Liver (tissue), 9 donors: Measurements from ENCODE around the gene POLL. TPM values are rescaled to one million over a fixed set of nuclear protein-coding genes. Genes with fewer than 3 reads are reported as not detected.

Source experiments
- DNase-seq: peaks from one replicate; pipeline ENCODE4 v3.0.0-alpha.2; 2017; ENCODE audit warnings: low spot score
- H3K27ac ChIP-seq, 2 donors: one replicate each; pipeline ENCODE4 v1.7.0; 2013; ENCODE audit warnings: inconsistent platforms in 2 of 2, low read length in 2 of 2, control low read depth in 1 of 2, low read depth in 1 of 2, mild to moderate bottlenecking in 1 of 2
- H3K27me3 ChIP-seq, 4 donors: one replicate each; pipeline versions ENCODE4 v1.6.1 to v1.7.0; 2013; ENCODE audit warnings: low read length in 3 of 4, inconsistent platforms in 1 of 4, mild to moderate bottlenecking in 1 of 4, moderate library complexity in 1 of 4; ENCODE audit not compliant: control insufficient read depth in 4 of 4, insufficient read depth in 4 of 4
- H3K36me3 ChIP-seq, 4 donors: one replicate each; pipeline versions ENCODE4 v1.6.1 to v1.7.0; 2013; ENCODE audit warnings: low read length in 3 of 4, mild to moderate bottlenecking in 3 of 4, low read depth in 1 of 4, moderate library complexity in 1 of 4; ENCODE audit not compliant: control insufficient read depth in 4 of 4, insufficient read depth in 3 of 4
- H3K4me1 ChIP-seq, 4 donors: one replicate each; pipeline versions ENCODE4 v1.6.1 to v1.7.0; 2013; ENCODE audit warnings: low read length in 3 of 4, mild to moderate bottlenecking in 3 of 4, moderate library complexity in 1 of 4; ENCODE audit not compliant: control insufficient read depth in 4 of 4, insufficient read depth in 4 of 4
- H3K4me3 ChIP-seq, 3 donors: one replicate each; pipeline versions ENCODE4 v1.6.1 to v1.7.0; 2013; ENCODE audit warnings: low read length in 3 of 3, control low read depth in 1 of 3, low read depth in 1 of 3, mild to moderate bottlenecking in 1 of 3
- H3K9ac ChIP-seq, 2 donors: one replicate each; pipeline ENCODE4 v1.7.0; 2013; ENCODE audit warnings: low read length in 2 of 2, mild to moderate bottlenecking in 2 of 2, moderate library complexity in 2 of 2, control low read depth in 1 of 2, low read depth in 1 of 2
- H3K9me3 ChIP-seq, 4 donors: one replicate each; pipeline versions ENCODE4 v1.6.1 to v1.7.0; 2013; ENCODE audit warnings: low read length in 3 of 4; ENCODE audit not compliant: control insufficient read depth in 4 of 4
- CTCF ChIP-seq: fragments of 150-350 bp; IDR thresholded peaks from 2 replicates; pipeline ENCODE4 v1.5.1; 2017; ENCODE audit warnings: improper control_type of control experiment, low read depth, low read length; ENCODE audit not compliant: missing input control
- EGR1 ChIP-seq, 2 donors: IDR thresholded peaks; 2 replicates each; pipeline ENCODE4 v1.6.1; 2016 to 2018; ENCODE audit warnings: antibody characterized with exemption in 2 of 2, low read depth in 2 of 2
- FOXA1 ChIP-seq: IDR thresholded peaks from 2 replicates; pipeline ENCODE4 v1.6.1; 2016; ENCODE audit warnings: antibody characterized with exemption
- FOXA2 ChIP-seq: IDR thresholded peaks from 2 replicates; pipeline ENCODE4 v1.6.1; 2016; ENCODE audit warnings: antibody characterized with exemption
- GABPA ChIP-seq, 2 donors: IDR thresholded peaks in 1 of 2; conservative IDR thresholded peaks in 1 of 2; 2 replicates each; pipeline ENCODE4 v1.6.1; 2016; ENCODE audit warnings: antibody characterized with exemption in 2 of 2, mild to moderate bottlenecking in 1 of 2, moderate library complexity in 1 of 2
- HNF4G ChIP-seq: IDR thresholded peaks from 2 replicates; pipeline ENCODE4 v1.6.1; 2016; ENCODE audit warnings: antibody characterized with exemption
- NR2F2 ChIP-seq: IDR thresholded peaks from 2 replicates; pipeline ENCODE4 v1.6.1; 2016; ENCODE audit warnings: antibody characterized with exemption
- RXRA ChIP-seq, 2 donors: IDR thresholded peaks; 2 replicates each; pipeline ENCODE4 v1.6.1; 2017 to 2018; ENCODE audit warnings: antibody characterized with exemption in 2 of 2, mild to moderate bottlenecking in 1 of 2
- SP1 ChIP-seq: IDR thresholded peaks from 2 replicates; pipeline ENCODE4 v1.6.1; 2018; ENCODE audit warnings: antibody characterized with exemption, mild to moderate bottlenecking
- TAF1 ChIP-seq: conservative IDR thresholded peaks from 2 replicates; pipeline ENCODE4 v1.6.1; 2016; ENCODE audit warnings: antibody characterized with exemption, mild to moderate bottlenecking
- YY1 ChIP-seq: IDR thresholded peaks from 2 replicates; pipeline ENCODE4 v1.6.1; 2016; ENCODE audit warnings: antibody characterized with exemption, mild to moderate bottlenecking
- ZBTB33 ChIP-seq: IDR thresholded peaks from 2 replicates; pipeline ENCODE4 v1.6.1; 2016; ENCODE audit warnings: antibody characterized with exemption
- WGBS: extraction: QIAGEN DNeasy Blood & Tissue Kit; methylation state at CpG from one replicate; pipeline ENCODE4 v1.1.7; 2013; 5-methylcytosine and 5-hydroxymethylcytosine counted together
- polyA plus RNA-seq, 2 donors: library from polyadenylated mRNA; stranded (reverse) in 1 of 2; unstranded in 1 of 2; fragments of 200-250 nt in 1 of 2; fragments of >200 nt in 1 of 2; fragmentation: Nextera tagmentation in 1 of 2; extraction: Ambion mirVana in 1 of 2; gene quantifications; one replicate each; pipeline versions ENCODE4 v1.2.1 to v1.2.3, GENCODE V29; 2013 to 2015
- total RNA-seq, 2 donors: library from RNA; depleted of rRNA; stranded (reverse); fragments of >200 nt; gene quantifications; one replicate each; pipeline ENCODE4 v1.2.3, GENCODE V29; 2014
- TF ChIP-seq, protein P1 (sequence below): IDR thresholded peaks from 2 replicates; pipeline ENCODE4 v1.6.1; 2016; ENCODE audit warnings: antibody characterized with exemption
- TF ChIP-seq, protein P2 (sequence below): IDR thresholded peaks from 2 replicates; pipeline ENCODE4 v1.6.1; 2016; ENCODE audit warnings: antibody characterized with exemption, mild to moderate bottlenecking
- donor health status: healthy.
- donor health status: healthy.
- donor health status: healthy.
- donor health status: healthy.
- donor health status: healthy.

The POLL gene
- total and polyA plus RNA-seq, 4 donors: 8.8 to 13.0 (median 10.3) TPM

- TF ChIP-seq, protein P1, sequence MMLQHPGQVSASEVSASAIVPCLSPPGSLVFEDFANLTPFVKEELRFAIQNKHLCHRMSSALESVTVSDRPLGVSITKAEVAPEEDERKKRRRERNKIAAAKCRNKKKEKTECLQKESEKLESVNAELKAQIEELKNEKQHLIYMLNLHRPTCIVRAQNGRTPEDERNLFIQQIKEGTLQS: no peak
- TF ChIP-seq NR2F2: no peak
- no peak for TF ChIP-seq FOXA1
- TF ChIP-seq HNF4G: no peak
These were observed 37.9 kb upstream of the POLL start (continued) for GRCh38 chr10:101625821-101626412.

- H3K4me3 ChIP-seq: no peak overlapping the region
- no peak for DNase-seq
- H3K27me3 ChIP-seq: no peaks in the 10 kb centered on the region
- H3K9ac ChIP-seq: no peak overlapping the region
- TF ChIP-seq TAF1: no peak
- no peak for TF ChIP-seq RXRA (IDR thresholded peaks at IDR 0.05)
- TF ChIP-seq, protein P2, sequence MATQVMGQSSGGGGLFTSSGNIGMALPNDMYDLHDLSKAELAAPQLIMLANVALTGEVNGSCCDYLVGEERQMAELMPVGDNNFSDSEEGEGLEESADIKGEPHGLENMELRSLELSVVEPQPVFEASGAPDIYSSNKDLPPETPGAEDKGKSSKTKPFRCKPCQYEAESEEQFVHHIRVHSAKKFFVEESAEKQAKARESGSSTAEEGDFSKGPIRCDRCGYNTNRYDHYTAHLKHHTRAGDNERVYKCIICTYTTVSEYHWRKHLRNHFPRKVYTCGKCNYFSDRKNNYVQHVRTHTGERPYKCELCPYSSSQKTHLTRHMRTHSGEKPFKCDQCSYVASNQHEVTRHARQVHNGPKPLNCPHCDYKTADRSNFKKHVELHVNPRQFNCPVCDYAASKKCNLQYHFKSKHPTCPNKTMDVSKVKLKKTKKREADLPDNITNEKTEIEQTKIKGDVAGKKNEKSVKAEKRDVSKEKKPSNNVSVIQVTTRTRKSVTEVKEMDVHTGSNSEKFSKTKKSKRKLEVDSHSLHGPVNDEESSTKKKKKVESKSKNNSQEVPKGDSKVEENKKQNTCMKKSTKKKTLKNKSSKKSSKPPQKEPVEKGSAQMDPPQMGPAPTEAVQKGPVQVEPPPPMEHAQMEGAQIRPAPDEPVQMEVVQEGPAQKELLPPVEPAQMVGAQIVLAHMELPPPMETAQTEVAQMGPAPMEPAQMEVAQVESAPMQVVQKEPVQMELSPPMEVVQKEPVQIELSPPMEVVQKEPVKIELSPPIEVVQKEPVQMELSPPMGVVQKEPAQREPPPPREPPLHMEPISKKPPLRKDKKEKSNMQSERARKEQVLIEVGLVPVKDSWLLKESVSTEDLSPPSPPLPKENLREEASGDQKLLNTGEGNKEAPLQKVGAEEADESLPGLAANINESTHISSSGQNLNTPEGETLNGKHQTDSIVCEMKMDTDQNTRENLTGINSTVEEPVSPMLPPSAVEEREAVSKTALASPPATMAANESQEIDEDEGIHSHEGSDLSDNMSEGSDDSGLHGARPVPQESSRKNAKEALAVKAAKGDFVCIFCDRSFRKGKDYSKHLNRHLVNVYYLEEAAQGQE: no peak
- TF ChIP-seq YY1: no peak
- no peak for TF ChIP-seq GABPA (IDR thresholded peaks at IDR 0.05 in 1 of 2, conservative IDR thresholded peaks at IDR 0.05 in 1 of 2)
- no peak for TF ChIP-seq CTCF
- H3K4me1 ChIP-seq: no peaks in the 10 kb centered on the region
- 95% methylated on average over 4 of the region's 4 CpGs for WGBS
- H3K27ac ChIP-seq: no peak overlapping the region
- no peaks in the 10 kb centered on the region for H3K9me3 ChIP-seq
- H3K36me3 ChIP-seq: peaks cover 0 to 43% (median 4%) of the 10 kb centered on the region in 4 donors
These were observed 36.6 kb upstream of the POLL start for GRCh38 chr10:101624526-101625102.

- 87% methylated on average over 1 of the region's 1 CpG for WGBS
- peaks cover 0 to 43% (median 4%) of the 10 kb centered on the region in 4 donors for H3K36me3 ChIP-seq
- no peak overlapping the region for H3K9ac ChIP-seq
These were observed 35.5 kb upstream of the POLL start for GRCh38 chr10:101623528-101623927.

More at GRCh38 chr10:101623528-101623927, 35.5 kb upstream of the POLL start:
- TF ChIP-seq HNF4G (no peak), RXRA (IDR thresholded peaks at IDR 0.05) (no peak), ZBTB33 (no peak), EGR1 (IDR thresholded peaks at IDR 0.05; ENCODE audit: low read depth in 2 of 2) (no peak), YY1 (no peak), CTCF (no peak), SP1 (no peak), GABPA (IDR thresholded peaks at IDR 0.05 in 1 of 2, conservative IDR thresholded peaks at IDR 0.05 in 1 of 2) (no peak), FOXA2 (no peak)
- TF ChIP-seq, protein P1: no peak
- Histone ChIP-seq H3K27me3 (no peaks in the 10 kb centered on the region), H3K4me1 (no peaks in the 10 kb centered on the region), H3K4me3 (no peak overlapping the region), H3K9me3 (no peaks in the 10 kb centered on the region), H3K27ac (no peak overlapping the region)
- no peak for DNase-seq
